SIG-M5 treated with dmso at 0.1 percent for 504 hours (cell line): ENCODE data around the gene ROPN1B.

Source experiments
- DNase-seq: peaks from one replicate; lab custom pipeline; 2025; ENCODE audit not compliant: unreplicated experiment; lab: John Stamatoyannopoulos, UW

ROPN1B gene

GRCh38 chr3:126026277-126026751, 57.3 kb downstream of the ROPN1B start:
- no peak for DNase-seq

- DNase-seq, result no peak
Measured at GRCh38 chr3:126026761-126027160, 57.8 kb downstream of the ROPN1B start.

GRCh38 chr3:126028096-126028495, 59.1 kb downstream of the ROPN1B start:
- no peak for DNase-seq

- DNase-seq, result no peak
Measured at GRCh38 chr3:126029241-126029640, 60.3 kb downstream of the ROPN1B start.

- no peak for DNase-seq
Measured at GRCh38 chr3:126030455-126030854, 61.5 kb downstream of the ROPN1B start.

- DNase-seq, result no peak
Measured at GRCh38 chr3:126031981-126032471, 63.0 kb downstream of the ROPN1B start.
